Upper lobe of right lung (tissue), 1 donor: Measurements from ENCODE around the gene GPBAR1. TPM values are rescaled to one million over a fixed set of nuclear protein-coding genes. Genes with fewer than 3 reads are reported as not detected.
A peak's percentile ranks its signal among the peaks of the same experiment; 100 is the strongest.

Experiments
- ATAC-seq: fragments of 200-7000 bp; cut with Tn5 transposase; one replicate; pipeline ENCODE4 v1.9.1; 2020; ENCODE audit warnings: mild to moderate bottlenecking, moderate library complexity
- DNase-seq: peaks from one replicate; pipeline ENCODE4 v3.0.0-alpha.2; 2020
- H3K27ac ChIP-seq: fragments of 200-600 bp; one replicate; pipeline ENCODE4 v1.8.0; 2022
- H3K27me3 ChIP-seq: fragments of 200-600 bp; one replicate; pipeline ENCODE4 v1.8.0; 2022; ENCODE audit warnings: mild to moderate bottlenecking
- H3K36me3 ChIP-seq: fragments of 200-600 bp; one replicate; pipeline ENCODE4 v1.8.0; 2022
- H3K4me1 ChIP-seq: fragments of 200-600 bp; one replicate; pipeline ENCODE4 v1.8.0; 2022
- H3K4me3 ChIP-seq: fragments of 200-600 bp; one replicate; pipeline ENCODE4 v1.8.0; 2022; ENCODE audit warnings: mild to moderate bottlenecking
- H3K9me3 ChIP-seq: fragments of 200-600 bp; one replicate; pipeline ENCODE4 v1.8.0; 2022
- CTCF ChIP-seq: fragments of 200-600 bp; IDR thresholded peaks from one replicate; pipeline ENCODE4 v1.8.0; 2022; ENCODE audit warnings: antibody characterized with exemption
- intact Hi-C: fragments of 100-400 bp; cut with DNase I; formaldehyde crosslinking; loops from one replicate; pipeline ENCODE4 v1.11.0; 2022
- total RNA-seq: library from RNA; stranded (reverse); fragmentation: NEBNext Ultra II Directional; extraction: Animal tissue kit (Norgen Biotek cat#: 25700); gene quantifications from one replicate; pipeline ENCODE4 v1.2.1, GENCODE V29; 2021
- donor health status: DM: no; HTN: yes; CAD: no; lungs with severe emphysema.

The GPBAR1 gene
- total RNA-seq, 1 donor from 2014 or later, result 2.6 TPM

DNA sequence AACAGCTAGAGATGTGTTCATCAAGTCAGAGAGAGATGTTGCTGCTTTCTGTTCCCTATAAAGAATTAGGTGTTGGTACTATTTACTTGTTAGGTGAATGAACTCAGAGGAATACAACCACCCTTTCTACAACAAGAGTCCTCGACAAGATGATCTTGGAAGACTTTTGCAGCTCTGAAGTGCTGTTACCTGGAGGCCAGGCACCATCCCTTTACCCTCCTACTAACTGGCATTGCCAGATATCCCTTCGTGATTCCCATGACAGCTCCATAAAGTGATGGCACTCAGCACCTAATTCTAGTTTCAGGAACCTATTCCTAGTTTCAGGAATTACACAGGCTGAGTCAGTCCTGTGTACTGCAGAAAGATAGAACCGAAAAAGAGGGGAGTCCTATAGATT is 33.9 kb upstream of the GPBAR1 start:
- no peaks in the 10 kb centered on the region for H3K9me3 ChIP-seq
- H3K4me3 ChIP-seq, result no peak overlapping the region
- no peak overlapping the region for H3K27ac ChIP-seq
- no peak for TF ChIP-seq CTCF
- peaks cover 57% of the 10 kb centered on the region for H3K4me1 ChIP-seq
- peaks cover 86% of the 10 kb centered on the region for H3K36me3 ChIP-seq
- ATAC-seq, result no peak
- no peak for DNase-seq
- intact Hi-C loops, result no loop called here
- H3K27me3 ChIP-seq, result no peaks in the 10 kb centered on the region

DNA sequence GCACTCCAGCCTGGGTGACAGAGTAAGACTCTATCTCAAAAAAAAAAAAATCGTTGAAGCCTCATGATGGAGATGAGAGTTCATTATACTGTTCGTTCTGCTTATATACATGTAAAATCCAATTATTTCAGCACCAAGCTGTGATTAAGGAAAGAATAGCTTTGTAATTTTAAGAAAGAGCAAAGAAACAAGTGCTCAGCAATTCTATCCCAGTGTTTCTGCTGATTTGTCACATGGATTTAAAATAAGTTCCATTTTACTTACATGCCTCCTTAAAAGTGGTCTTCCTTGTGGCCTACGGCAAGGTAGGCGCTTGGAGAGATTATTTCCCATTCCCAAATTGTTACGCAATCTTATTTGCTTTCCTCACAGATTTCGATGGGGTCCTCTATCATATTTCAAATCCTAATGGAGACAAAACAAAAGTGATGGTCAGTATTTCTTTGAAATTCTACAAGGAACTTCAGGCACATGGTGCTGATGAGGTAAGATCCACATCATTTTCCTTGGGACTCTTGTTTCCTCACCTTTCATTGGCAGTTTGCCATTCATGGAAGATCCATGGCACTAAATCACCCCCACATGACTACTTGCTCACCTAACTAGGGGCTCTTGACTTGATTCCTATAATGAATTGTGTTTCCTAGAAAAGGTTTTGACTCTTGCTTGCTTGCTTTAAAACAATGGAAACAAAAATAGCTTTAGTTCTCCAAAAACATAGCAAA is 32.3 kb upstream of the GPBAR1 start:
- ATAC-seq (no peak), DNase-seq (no peak)
- H3K27ac ChIP-seq, result no peak overlapping the region
- no peaks in the 10 kb centered on the region for H3K27me3 ChIP-seq
- intact Hi-C loops, result no loop called here
- peaks cover 40% of the 10 kb centered on the region for H3K4me1 ChIP-seq
- no peak overlapping the region for H3K4me3 ChIP-seq
- no peak for TF ChIP-seq CTCF
- no peaks in the 10 kb centered on the region for H3K9me3 ChIP-seq
- peaks cover 93% of the 10 kb centered on the region for H3K36me3 ChIP-seq

GRCh38 chr2:218229239-218229638 is 31.6 kb upstream of the GPBAR1 start:
- peaks cover 98% of the 10 kb centered on the region for H3K36me3 ChIP-seq
- H3K27me3 ChIP-seq, result no peaks in the 10 kb centered on the region
- peak overlapping the region; percentile 24 for H3K27ac ChIP-seq
- DNase-seq (no peak), ATAC-seq (peak; percentile 91)
- peaks cover 34% of the 10 kb centered on the region for H3K4me1 ChIP-seq
- no peak overlapping the region for H3K4me3 ChIP-seq
- TF ChIP-seq CTCF, result no peak
- intact Hi-C loops, result no loop called here
- no peaks in the 10 kb centered on the region for H3K9me3 ChIP-seq

DNA sequence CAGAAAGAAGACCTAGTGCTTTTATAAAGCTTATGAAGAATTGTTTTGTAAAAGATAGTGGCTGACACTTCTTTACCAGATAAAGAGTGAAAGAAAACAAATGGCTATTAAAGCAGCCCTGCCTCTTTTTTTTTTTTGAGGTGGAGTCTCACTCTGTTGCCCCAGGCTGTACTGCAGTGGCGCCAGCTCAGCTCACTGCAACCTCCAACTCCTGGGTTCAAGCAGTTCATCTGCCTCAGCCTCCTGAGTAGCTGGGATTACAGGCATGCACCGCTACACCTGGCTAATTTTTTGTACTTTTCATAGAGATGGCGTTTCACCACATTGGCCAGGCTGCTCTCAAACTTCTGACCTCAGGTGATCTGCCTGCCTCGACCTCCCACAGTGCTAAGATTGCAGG is 31.0 kb upstream of the GPBAR1 start:
- TF ChIP-seq CTCF, result no peak
- peaks cover 100% of the 10 kb centered on the region for H3K36me3 ChIP-seq
- H3K27ac ChIP-seq, result peak overlapping the region; percentile 24
- no peaks in the 10 kb centered on the region for H3K27me3 ChIP-seq
- intact Hi-C loops, result no loop called here
- DNase-seq (no peak), ATAC-seq (no peak)
- no peak overlapping the region for H3K4me3 ChIP-seq
- H3K9me3 ChIP-seq, result no peaks in the 10 kb centered on the region
- peaks cover 34% of the 10 kb centered on the region for H3K4me1 ChIP-seq

GRCh38 chr2:218230882-218231281 is 29.9 kb upstream of the GPBAR1 start:
- Histone ChIP-seq H3K27ac (no peak overlapping the region), H3K36me3 (peaks cover 100% of the 10 kb centered on the region), H3K9me3 (no peaks in the 10 kb centered on the region), H3K27me3 (no peaks in the 10 kb centered on the region), H3K4me3 (no peak overlapping the region), H3K4me1 (peaks cover 34% of the 10 kb centered on the region)
- TF ChIP-seq CTCF, result peak; percentile 25
- DNase-seq (no peak), ATAC-seq (peak; percentile 79)
- intact Hi-C loops, result no loop called here

DNA sequence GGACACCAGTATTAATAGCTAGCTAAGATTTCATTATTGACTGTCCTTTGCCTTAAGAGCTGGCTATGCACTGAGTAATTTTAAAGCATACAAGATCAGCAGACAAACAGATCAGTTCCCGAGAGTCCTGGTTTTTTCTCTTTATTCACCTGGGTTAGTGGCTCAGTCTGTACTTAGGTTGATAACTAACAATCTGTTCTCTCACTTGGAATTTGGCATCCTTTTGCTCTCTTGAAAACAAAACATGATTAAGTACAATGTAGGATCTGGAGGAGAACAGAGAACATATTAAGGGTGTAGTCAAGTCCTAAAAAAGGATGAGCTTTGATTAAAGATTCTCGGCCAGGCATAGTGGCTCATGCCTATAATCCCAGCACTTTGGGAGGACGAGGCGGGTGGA is 27.3 kb upstream of the GPBAR1 start:
- intact Hi-C loops, result no loop called here
- Histone ChIP-seq H3K36me3 (peaks cover 100% of the 10 kb centered on the region), H3K27me3 (no peaks in the 10 kb centered on the region), H3K9me3 (no peaks in the 10 kb centered on the region), H3K27ac (no peak overlapping the region), H3K4me3 (no peak overlapping the region), H3K4me1 (peaks cover 26% of the 10 kb centered on the region)
- DNase-seq (no peak), ATAC-seq (no peak)
- TF ChIP-seq CTCF, result no peak
